Measurements from ENCODE around the gene AMZ1. TPM values are rescaled to one million over a fixed set of nuclear protein-coding genes. Genes with fewer than 3 reads are reported as not detected.

The AMZ1 gene
- total RNA-seq, 1 experiment from 2014 or later = 0.74 TPM

GRCh38 chr7:2670171-2670570 lies 17.8 kb upstream of the AMZ1 start:
- no CpG with 5 or more reads among the region's 13 CpGs for WGBS (ENCODE audit: extremely low coverage, insufficient read length, low lambda C conversion rate)
- no peak overlapping the region for H4K91ac ChIP-seq (ENCODE audit: insufficient read length, low read depth, low read length)
- H3K56ac ChIP-seq (ENCODE audit: insufficient read length, low read depth, low read length) = no peak overlapping the region
- Mint-ChIP-seq H3K36me3 (ENCODE audit: insufficient read depth in 1 of 3, low read depth in 3 of 3) (no peaks in the 10 kb centered on the region; a peak in 1 of 7 replicates), H3K27ac (no peak overlapping the region), H3K9me3 (peaks cover 5 to 7% of the 10 kb centered on the region in 2 experiments; a peak in 3 of 5 replicates), H3K4me1 (peaks cover 0 to 3% of the 10 kb centered on the region in 2 experiments; a peak in 2 of 4 replicates), H3K4me3 (no peak overlapping the region), H3K27me3 (ENCODE audit: low read depth) (peaks cover 52% of the 10 kb centered on the region)
- no peak overlapping the region for H3K14ac ChIP-seq (ENCODE audit: insufficient read depth, low read length)
- H3K4me1 ChIP-seq (ENCODE audit: insufficient read depth, low read length) = no peaks in the 10 kb centered on the region; the same call in 1 of the 2 replicates
- no peak overlapping the region for H2BK20ac ChIP-seq (ENCODE audit: low read depth, low read length, poor library complexity, severe bottlenecking)
- H3K23me2 ChIP-seq (ENCODE audit: insufficient read length, low read depth, low read length, poor library complexity, severe bottlenecking) = no peaks in the 10 kb centered on the region
- no peaks in the 10 kb centered on the region for H3K9me3 ChIP-seq (ENCODE audit: control insufficient read depth, low read depth, low read length)
- DNase-seq = no peak
- no peak overlapping the region for H2BK120ac ChIP-seq (ENCODE audit: low read depth, low read length, poor library complexity, severe bottlenecking)
- H3K18ac ChIP-seq (ENCODE audit: insufficient read length, low read depth, low read length) = no peak overlapping the region
- no peak overlapping the region for H2AK5ac ChIP-seq (ENCODE audit: insufficient read length, low read length)
- no peak overlapping the region for H3K23ac ChIP-seq (ENCODE audit: insufficient read length, low read depth, low read length)
- H3K4ac ChIP-seq (ENCODE audit: low read depth, low read length) = no peak overlapping the region
- H2BK5ac ChIP-seq (ENCODE audit: insufficient read length, low read length) = no peak overlapping the region
- no peaks in the 10 kb centered on the region; the same call in 1 of the 2 replicates for H3K27me3 ChIP-seq (ENCODE audit: insufficient read depth, low read length)
- H4K20me1 ChIP-seq (ENCODE audit: control insufficient read depth, insufficient read depth, insufficient read length) = no peaks in the 10 kb centered on the region
- H3K79me2 ChIP-seq (ENCODE audit: insufficient read depth, low read length) = no peaks in the 10 kb centered on the region
- H2BK15ac ChIP-seq (ENCODE audit: low read depth, low read length) = no peak overlapping the region
- no peak overlapping the region for H3K27ac ChIP-seq (ENCODE audit: insufficient read length, low read depth, low read length)
- no peak overlapping the region for H4K8ac ChIP-seq (replicated peaks; ENCODE audit: insufficient read length, low read depth, low read length)
- no peak overlapping the region for H2AFZ ChIP-seq (ENCODE audit: low read length)
- H4K5ac ChIP-seq (ENCODE audit: insufficient read length, low read depth, low read length) = no peak overlapping the region
- no peak overlapping the region for H3K9ac ChIP-seq (ENCODE audit: extremely low read depth, insufficient read length, low read length)
- TF ChIP-seq, protein P1, sequence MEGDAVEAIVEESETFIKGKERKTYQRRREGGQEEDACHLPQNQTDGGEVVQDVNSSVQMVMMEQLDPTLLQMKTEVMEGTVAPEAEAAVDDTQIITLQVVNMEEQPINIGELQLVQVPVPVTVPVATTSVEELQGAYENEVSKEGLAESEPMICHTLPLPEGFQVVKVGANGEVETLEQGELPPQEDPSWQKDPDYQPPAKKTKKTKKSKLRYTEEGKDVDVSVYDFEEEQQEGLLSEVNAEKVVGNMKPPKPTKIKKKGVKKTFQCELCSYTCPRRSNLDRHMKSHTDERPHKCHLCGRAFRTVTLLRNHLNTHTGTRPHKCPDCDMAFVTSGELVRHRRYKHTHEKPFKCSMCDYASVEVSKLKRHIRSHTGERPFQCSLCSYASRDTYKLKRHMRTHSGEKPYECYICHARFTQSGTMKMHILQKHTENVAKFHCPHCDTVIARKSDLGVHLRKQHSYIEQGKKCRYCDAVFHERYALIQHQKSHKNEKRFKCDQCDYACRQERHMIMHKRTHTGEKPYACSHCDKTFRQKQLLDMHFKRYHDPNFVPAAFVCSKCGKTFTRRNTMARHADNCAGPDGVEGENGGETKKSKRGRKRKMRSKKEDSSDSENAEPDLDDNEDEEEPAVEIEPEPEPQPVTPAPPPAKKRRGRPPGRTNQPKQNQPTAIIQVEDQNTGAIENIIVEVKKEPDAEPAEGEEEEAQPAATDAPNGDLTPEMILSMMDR (conservative IDR thresholded peaks at IDR 0.05) = no peak
- H3K4me2 ChIP-seq (ENCODE audit: insufficient read depth, insufficient read length, low read length) = no peak overlapping the region
- H2BK12ac ChIP-seq (ENCODE audit: insufficient read length, low read depth, low read length) = no peak overlapping the region
- H3T11ph ChIP-seq (ENCODE audit: low read length) = no peak overlapping the region
- H3K79me1 ChIP-seq (ENCODE audit: insufficient read depth, low read depth, low read length, poor library complexity, severe bottlenecking) = no peaks in the 10 kb centered on the region

Measured in H9 (cell line).